Cardiac muscle cell (in vitro differentiated cells and primary cell): Measurements from ENCODE around the gene PHF24. TPM values are rescaled to one million over a fixed set of nuclear protein-coding genes. Genes with fewer than 3 reads are reported as not detected.
"Not testable (repeated sequence)": the region's sequence is repeated elsewhere in the genome, so short reads cannot be mapped to it uniquely, and the experiment has no call there.

ENCODE experiments used
- DNase-seq, 2 donors: peaks; one replicate each; pipeline versions ENCODE4 v3.0.0 to v3.0.0-alpha.2; 2010 to 2017; ENCODE audit warnings: low read depth in 1 of 2, low spot score in 1 of 2
- H3K27ac ChIP-seq: fragments of 200-600 bp; sonication (generic); 2 replicates; pipeline ENCODE4 v1.5.1; 2016
- H3K27me3 ChIP-seq: fragments of 200-600 bp; sonication (generic); 2 replicates; pipeline ENCODE4 v1.6.0; 2016; ENCODE audit warnings: control low read depth
- H3K36me3 ChIP-seq: fragments of 200-600 bp; sonication (generic); 2 replicates; pipeline ENCODE4 v1.5.1; 2016; ENCODE audit warnings: control low read depth
- H3K4me1 ChIP-seq: fragments of 200-600 bp; sonication (generic); 2 replicates; pipeline ENCODE4 v1.8.1; 2017; ENCODE audit warnings: low read depth, mild to moderate bottlenecking, mixed run types
- H3K4me3 ChIP-seq: fragments of 200-600 bp; sonication (generic); 2 replicates; pipeline ENCODE4 v1.5.1; 2016; ENCODE audit warnings: mild to moderate bottlenecking
- H3K9me3 ChIP-seq: fragments of 200-600 bp; sonication (generic); 2 replicates; pipeline ENCODE4 v1.5.1; 2017; ENCODE audit warnings: low read depth, mild to moderate bottlenecking, control low read depth
- polyA plus RNA-seq: library from polyadenylated mRNA; unstranded; fragments of >200 nt; fragmentation: Nextera tagmentation; extraction: Ambion mirVana; gene quantifications from 2 replicates; pipeline ENCODE4 v1.2.1, GENCODE V29; 2016
- total RNA-seq: library from RNA; depleted of rRNA; stranded (reverse); fragments of >200 nt; gene quantifications from 2 replicates; pipeline ENCODE4 v1.2.3, GENCODE V29; 2016
- TF ChIP-seq, protein P1 (sequence below): IDR thresholded peaks from 2 replicates; pipeline ENCODE4 v1.5.1; 2012; ENCODE audit warnings: low read depth, mild to moderate bottlenecking, low read length

PHF24 gene
- total and polyA plus RNA-seq, 2 experiments from 2014 or later: 0.95 to 1.1 TPM

DNA sequence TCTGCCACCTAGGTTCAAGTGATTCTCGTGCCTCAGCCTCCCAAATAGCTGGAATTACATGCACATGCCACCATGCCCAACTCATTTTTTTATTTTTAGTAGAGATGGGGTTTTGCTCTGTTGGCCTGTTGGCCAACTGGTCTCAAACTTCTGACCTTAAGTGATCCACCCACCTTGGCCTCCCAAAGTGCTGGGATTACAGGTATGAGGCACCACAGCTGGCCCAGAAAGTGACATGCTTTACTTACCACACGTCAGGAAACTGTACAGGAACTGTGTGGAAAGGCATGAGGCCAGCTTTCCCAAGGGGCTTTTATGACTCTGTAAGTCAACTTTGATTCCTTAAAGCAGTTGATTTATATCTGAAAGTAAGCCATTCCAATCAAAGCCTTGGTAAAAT, 56.4 kb downstream of the PHF24 start:
- no peak overlapping the region for H3K4me3 ChIP-seq
- no peaks in the 10 kb centered on the region for H3K9me3 ChIP-seq
- peaks cover 19% of the 10 kb centered on the region for H3K36me3 ChIP-seq

DNA sequence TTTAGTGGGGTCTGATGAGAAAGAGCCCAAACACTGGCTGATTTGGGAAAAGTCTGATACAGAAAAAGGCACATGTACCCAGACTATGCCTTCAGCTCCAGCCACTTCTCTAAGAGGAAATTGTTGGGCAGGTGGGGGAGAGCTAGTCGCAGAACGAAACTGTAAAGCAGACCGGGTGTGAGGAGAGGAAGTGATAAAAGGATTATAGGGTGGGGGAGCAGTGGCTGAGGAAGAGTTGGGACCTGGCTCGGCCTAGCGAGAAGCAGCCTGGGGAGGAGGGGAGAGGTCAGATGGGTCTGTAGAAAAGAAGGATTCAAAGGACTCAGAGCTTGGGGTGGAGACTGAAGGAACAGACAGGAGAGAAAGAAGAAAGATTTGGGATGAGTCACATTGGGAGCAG, 65.4 kb downstream of the PHF24 start:
- H3K4me3 ChIP-seq, H3K9me3 ChIP-seq, H3K27me3 ChIP-seq, DNase-seq, H3K36me3 ChIP-seq, H3K27ac ChIP-seq: not testable (repeated sequence)
- H3K4me1 ChIP-seq: peaks cover 19% of the 10 kb centered on the region

More for the DNA sequence above, 56.4 kb downstream of the PHF24 start:
- Histone ChIP-seq H3K4me1 (no peaks in the 10 kb centered on the region), H3K27ac (no peak overlapping the region), H3K27me3 (no peaks in the 10 kb centered on the region)
- no peak for DNase-seq
- TF ChIP-seq, protein P1, sequence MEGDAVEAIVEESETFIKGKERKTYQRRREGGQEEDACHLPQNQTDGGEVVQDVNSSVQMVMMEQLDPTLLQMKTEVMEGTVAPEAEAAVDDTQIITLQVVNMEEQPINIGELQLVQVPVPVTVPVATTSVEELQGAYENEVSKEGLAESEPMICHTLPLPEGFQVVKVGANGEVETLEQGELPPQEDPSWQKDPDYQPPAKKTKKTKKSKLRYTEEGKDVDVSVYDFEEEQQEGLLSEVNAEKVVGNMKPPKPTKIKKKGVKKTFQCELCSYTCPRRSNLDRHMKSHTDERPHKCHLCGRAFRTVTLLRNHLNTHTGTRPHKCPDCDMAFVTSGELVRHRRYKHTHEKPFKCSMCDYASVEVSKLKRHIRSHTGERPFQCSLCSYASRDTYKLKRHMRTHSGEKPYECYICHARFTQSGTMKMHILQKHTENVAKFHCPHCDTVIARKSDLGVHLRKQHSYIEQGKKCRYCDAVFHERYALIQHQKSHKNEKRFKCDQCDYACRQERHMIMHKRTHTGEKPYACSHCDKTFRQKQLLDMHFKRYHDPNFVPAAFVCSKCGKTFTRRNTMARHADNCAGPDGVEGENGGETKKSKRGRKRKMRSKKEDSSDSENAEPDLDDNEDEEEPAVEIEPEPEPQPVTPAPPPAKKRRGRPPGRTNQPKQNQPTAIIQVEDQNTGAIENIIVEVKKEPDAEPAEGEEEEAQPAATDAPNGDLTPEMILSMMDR: no peak

DNA sequence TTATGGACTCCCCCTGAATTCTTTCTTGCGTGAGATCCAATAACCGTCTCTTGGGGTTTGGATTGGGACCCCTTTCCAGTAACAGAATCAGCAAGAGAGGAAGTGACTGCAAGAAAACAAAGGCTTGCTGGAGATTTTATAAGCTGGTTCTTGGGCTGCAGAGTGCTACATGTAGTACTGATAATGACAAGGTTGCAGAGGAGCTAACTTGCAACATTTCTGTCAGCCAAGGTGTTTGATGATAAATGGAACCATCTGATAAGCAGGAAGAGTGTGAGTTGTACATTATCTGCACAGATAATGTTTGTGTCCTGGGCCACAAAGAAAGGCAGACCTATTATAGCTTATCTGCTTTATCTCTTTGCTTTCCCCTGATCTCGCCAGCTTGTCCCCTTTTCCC, 68.6 kb downstream of the PHF24 start:
- peak in 1 of 2 donors; percentile 33 for DNase-seq
- H3K27me3 ChIP-seq: no peaks in the 10 kb centered on the region
- TF ChIP-seq, protein P1: no peak
- no peaks in the 10 kb centered on the region for H3K36me3 ChIP-seq
- H3K9me3 ChIP-seq: no peaks in the 10 kb centered on the region
- H3K27ac ChIP-seq: peak overlapping the region; percentile 54
- no peak overlapping the region for H3K4me3 ChIP-seq
- peaks cover 16% of the 10 kb centered on the region for H3K4me1 ChIP-seq

DNA sequence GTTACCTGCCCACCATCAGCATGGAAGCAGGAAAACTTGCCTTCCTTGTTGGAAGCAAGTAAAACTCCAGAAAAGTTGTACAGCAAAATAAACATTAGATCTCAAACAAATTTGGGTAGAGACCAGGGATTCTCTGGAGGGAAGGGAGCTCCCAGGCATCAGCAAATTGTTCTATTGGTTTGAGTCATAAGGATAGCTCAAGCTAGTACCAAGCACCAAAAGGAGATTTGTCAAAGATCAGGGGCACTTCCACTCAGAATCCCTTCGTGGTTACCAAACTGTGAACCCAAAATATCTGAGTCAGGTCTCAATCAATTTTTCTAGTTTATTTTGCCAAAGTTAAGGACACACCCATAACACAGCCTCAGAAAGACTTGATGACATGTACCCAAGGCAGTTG, 69.3 kb downstream of the PHF24 start:
- Histone ChIP-seq H3K27ac (peak overlapping the region; percentile 18), H3K4me3 (no peak overlapping the region), H3K9me3 (no peaks in the 10 kb centered on the region), H3K36me3 (peaks cover 2% of the 10 kb centered on the region), H3K27me3 (no peaks in the 10 kb centered on the region), H3K4me1 (peaks cover 15% of the 10 kb centered on the region)
- DNase-seq: no peak
- TF ChIP-seq, protein P1: no peak

DNA sequence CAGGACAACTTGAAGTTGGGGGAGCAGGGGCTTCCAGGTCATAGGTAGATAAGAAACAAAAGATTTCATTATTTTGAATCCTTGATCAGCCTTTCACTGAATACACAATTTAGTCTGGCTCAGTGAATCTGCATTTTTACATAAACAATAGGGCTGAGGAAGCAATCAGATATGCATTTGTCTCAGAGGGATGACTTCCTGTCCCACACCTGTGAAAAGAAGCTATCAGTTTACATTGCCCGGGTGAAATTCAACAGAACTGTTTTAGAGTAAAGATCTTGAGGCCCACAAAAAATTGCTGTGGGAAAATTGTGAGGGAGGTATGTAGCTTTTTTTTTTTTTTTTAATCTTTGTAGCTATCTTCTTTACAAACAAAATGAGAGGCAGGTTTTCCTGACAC, 69.8 kb downstream of the PHF24 start:
- no peaks in the 10 kb centered on the region for H3K9me3 ChIP-seq
- TF ChIP-seq, protein P1: no peak
- peaks cover 15% of the 10 kb centered on the region for H3K4me1 ChIP-seq
- H3K27me3 ChIP-seq: no peaks in the 10 kb centered on the region
- peaks cover 4% of the 10 kb centered on the region for H3K36me3 ChIP-seq
- no peak for DNase-seq
- no peak overlapping the region for H3K4me3 ChIP-seq
- no peak overlapping the region for H3K27ac ChIP-seq

DNA sequence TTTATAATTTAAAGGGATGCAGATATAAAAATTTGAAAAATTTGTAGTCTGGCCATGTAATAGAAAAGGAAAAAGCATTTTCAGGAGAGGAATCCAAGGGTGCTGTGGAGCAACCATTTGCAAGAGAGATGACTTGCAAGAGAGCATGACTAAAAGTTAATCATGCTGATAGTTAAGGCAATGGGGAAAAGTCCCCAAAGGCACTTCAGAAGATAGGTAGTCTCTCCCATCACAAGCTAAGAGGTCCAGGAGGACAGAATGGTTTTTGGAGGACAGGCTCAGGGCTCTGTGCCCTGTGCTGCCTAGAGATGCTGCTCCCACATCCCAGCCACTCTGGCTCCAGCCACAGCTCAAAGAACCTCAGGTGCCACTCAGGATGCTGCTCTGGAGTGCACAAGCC, 70.3 kb downstream of the PHF24 start:
- no peak for DNase-seq
- TF ChIP-seq, protein P1: no peak
- Histone ChIP-seq H3K27ac (no peak overlapping the region), H3K4me1 (peaks cover 15% of the 10 kb centered on the region), H3K4me3 (no peak overlapping the region), H3K27me3 (no peaks in the 10 kb centered on the region), H3K36me3 (peaks cover 4% of the 10 kb centered on the region), H3K9me3 (no peaks in the 10 kb centered on the region)
